ENCODE data around the gene ITGB3.

Gene ITGB3

GRCh38 chr17:47299239-47299910 is 45.7 kb downstream of the ITGB3 start:
- no peak for DNase-seq (ENCODE audit: low read depth in 2 of 2)

- no peak for DNase-seq (ENCODE audit: low read depth in 2 of 2)
Measured at GRCh38 chr17:47300718-47301117, 47.1 kb downstream of the ITGB3 start.

- no peak for DNase-seq (ENCODE audit: low read depth in 2 of 2)
Measured at GRCh38 chr17:47301161-47301560, 47.5 kb downstream of the ITGB3 start.

GRCh38 chr17:47301831-47302230 is 48.2 kb downstream of the ITGB3 start:
- no peak for DNase-seq (ENCODE audit: low read depth in 2 of 2)

GRCh38 chr17:47304186-47304585 is 50.6 kb downstream of the ITGB3 start:
- no peak for DNase-seq (ENCODE audit: low read depth in 2 of 2)

GRCh38 chr17:47305302-47305923 is 51.8 kb downstream of the ITGB3 start:
- DNase-seq (ENCODE audit: low read depth in 2 of 2): no peak

- DNase-seq (ENCODE audit: low read depth in 2 of 2): no peak
Measured at GRCh38 chr17:47310186-47310733, 56.6 kb downstream of the ITGB3 start.

GRCh38 chr17:47311420-47311819 is 57.8 kb downstream of the ITGB3 start:
- DNase-seq (ENCODE audit: low read depth in 2 of 2): no peak

GRCh38 chr17:47315451-47316266 is 62.0 kb downstream of the ITGB3 start:
- DNase-seq (ENCODE audit: low read depth in 2 of 2): no peak

- DNase-seq (ENCODE audit: low read depth in 2 of 2): no peak
Measured at GRCh38 chr17:47316311-47316710, 62.7 kb downstream of the ITGB3 start.

GRCh38 chr17:47317119-47317518 is 63.5 kb downstream of the ITGB3 start:
- DNase-seq (ENCODE audit: low read depth in 2 of 2): no peak

GRCh38 chr17:47318197-47318918 is 64.7 kb downstream of the ITGB3 start:
- no peak for DNase-seq (ENCODE audit: low read depth in 2 of 2)

- no peak for DNase-seq (ENCODE audit: low read depth in 2 of 2)
Measured at GRCh38 chr17:47320879-47321502, 67.4 kb downstream of the ITGB3 start.

- peak; percentile 43 to 73 for DNase-seq (ENCODE audit: low read depth in 2 of 2)
Measured at GRCh38 chr17:47323382-47324223, 70.0 kb downstream of the ITGB3 start, which contains the start of gene EFCAB13. EFCAB13 (plus strand) TSS chr17:47323955; CDS start chr17:47328354, 4,399 bp downstream.

GRCh38 chr17:47324224-47325020 is 70.8 kb downstream of the ITGB3 start:
- DNase-seq (ENCODE audit: low read depth in 2 of 2): peak; percentile 7 to 15

- DNase-seq (ENCODE audit: low read depth in 2 of 2): no peak
Measured at GRCh38 chr17:47325176-47325575, 71.5 kb downstream of the ITGB3 start.

- DNase-seq (ENCODE audit: low read depth in 2 of 2): no peak
Measured at GRCh38 chr17:47330548-47330947, 76.9 kb downstream of the ITGB3 start.

- no peak for DNase-seq (ENCODE audit: low read depth in 2 of 2)
Measured at GRCh38 chr17:47332287-47332686, 78.7 kb downstream of the ITGB3 start.
